Stimulated activated CD8-positive, alpha-beta memory T cell treated with anti-CD3 and anti-CD28 coated beads, Interleukin-12 subunit alpha, Interleukin-12 subunit beta, amount 100 ng/mL, for 4 hours (primary cell): ENCODE data around the gene ZNF649.

Experiments used
- DNase-seq: peaks from one replicate; pipeline ENCODE4 v3.0.0-alpha.2; 2020; ENCODE audit warnings: low read depth

The ZNF649 gene

DNA sequence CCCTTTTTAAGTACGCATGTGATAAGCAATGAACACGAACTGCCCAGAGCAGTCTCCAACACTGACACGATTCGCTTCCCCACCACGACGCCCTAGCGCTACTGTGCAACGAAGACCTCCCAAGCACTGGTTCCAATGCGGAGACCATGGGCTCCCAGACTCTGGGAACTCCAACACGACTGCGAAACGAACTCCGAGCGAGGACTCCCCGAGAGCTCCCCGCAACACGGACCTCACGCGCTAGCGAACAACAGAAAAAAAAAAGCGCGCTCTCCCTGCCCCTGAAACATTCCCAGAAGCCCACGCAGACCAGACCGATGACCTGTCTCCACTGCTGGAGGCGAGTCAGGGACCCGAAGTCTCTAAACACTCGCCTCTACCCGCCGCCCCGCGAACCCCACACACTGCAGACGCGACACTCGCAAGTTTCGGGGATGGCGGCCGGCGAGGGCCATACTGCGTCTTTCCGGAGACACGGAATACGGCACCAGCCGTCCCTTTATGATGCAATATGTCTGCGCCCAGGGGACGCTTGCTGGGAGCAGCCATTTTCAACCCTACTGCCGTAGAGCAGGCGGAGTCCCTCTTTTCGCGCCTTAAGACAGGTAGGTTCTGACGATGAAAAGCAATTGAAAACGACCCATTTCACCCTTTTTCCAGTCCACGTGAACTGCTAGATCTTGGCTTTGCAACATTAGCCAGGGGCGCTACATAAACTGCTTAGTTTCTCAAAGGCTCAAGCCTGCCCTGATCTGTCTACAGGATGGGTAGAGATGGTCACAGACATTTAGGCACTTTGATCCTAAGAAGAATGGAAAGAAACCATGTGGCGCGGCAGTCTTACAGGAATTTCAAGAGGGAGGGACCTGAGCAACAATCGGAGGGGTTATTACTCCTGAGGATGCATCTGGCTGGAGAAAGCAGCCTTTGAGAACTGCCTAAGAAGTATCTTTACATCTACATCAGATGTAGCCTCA, 17.0 kb downstream of the ZNF649 start, which contains the start of gene ZNF577:
TSS of gene ZNF577 (minus strand) at position 430 of the 977 bp plus-strand sequence. CDS start 7,569 bp downstream, outside the sequence.
- DNase-seq = peak; percentile 39

DNA sequence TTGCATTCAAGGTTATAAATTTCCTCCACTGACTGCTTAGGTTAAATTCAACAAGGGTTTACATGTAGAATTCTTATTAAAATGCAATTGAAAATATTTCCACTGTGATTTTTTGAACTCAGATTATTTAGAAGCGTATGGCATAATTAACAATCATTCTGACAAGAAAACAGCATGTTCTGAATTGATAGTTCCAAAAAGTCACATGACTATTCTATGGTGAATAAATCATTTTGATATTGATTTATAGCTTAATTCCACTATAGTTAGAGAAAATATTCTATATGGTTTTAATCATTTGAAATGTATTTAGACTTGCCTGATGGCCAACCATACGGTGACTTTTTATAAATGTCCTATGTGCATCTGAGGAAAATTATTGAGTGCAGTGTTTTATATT, 20.1 kb downstream of the ZNF649 start:
- DNase-seq = no peak

DNA sequence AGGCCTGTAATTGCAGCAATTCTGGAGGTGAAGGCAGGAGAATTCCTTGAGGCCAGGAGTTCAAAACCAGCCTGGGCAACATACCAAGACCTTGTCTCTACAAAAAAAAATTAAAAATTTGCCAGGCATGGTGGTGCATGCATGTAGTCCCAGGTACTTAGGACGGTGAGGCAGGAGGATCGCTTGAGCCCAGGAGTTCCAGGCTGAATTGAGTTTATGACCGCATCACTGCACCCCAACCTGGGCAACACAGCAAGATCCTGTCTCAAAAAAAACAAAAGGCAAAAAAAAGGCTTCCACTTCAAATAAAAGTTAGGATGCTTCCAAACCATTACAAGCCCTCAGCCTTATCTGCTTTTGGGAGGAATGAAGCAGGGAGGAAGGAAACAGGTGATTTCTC, 22.3 kb downstream of the ZNF649 start:
- no peak for DNase-seq

DNA sequence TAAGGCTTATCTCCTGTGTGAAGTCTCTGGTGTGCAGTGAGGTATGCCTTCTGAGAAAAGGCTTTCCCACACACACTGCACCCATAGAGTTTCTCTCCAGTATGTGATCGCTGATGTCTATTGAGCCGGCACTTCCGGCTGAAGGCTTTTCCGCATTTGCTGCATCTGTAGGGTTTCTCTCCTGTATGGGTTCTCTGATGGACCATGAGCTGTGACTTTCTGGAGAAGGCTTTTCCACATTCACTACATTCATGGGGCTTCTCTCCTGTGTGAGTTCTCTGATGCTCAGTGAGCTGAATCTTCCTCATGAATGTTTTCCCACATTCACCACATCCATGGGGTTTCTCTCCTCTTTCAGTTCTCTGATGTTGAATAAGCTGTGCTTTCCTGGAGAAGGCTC, 31.7 kb downstream of the ZNF649 start:
- no peak for DNase-seq

DNA sequence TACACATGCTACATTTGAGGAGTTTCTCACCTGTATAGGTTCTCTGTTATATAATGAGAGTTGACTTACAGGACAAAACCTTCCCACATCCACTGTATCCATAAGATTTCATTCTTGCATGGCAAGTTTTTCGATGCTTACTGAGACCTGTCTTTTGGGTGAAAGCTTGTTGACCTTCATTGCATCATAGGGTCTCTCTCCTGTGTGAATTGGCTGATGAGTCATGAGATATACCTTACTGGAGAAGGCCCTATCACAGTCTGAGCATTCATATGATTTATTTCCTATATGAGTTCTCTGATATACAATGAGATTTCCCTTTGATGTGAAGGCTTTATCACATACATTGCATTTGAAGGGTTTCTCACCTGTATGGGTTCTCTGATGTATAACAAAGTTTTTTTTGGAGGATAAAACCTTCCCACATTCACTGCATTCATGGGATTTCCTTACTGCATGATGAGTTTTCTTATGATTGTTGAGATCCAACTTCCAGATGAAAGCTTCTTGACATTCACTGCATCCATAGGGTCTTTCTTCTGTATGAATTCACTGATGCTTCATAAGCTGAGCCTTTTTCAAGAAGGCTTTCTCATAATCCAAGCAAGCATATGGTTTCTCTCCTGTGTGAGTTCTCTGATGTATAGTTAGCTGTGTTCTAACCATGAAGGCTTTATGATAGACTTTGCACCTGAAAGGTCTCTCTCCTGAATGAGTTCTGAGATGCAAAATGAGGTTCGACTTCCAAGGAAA, 42.8 kb downstream of the ZNF649 start:
- DNase-seq = no peak
